NCI-H524 treated with DMSO at 0.1 percent for 48 hours (cell line): ENCODE results near the gene APH1B.

Source experiments
- DNase-seq: peaks from one replicate; lab custom pipeline; 2025; lab: John Stamatoyannopoulos, UW

The APH1B gene

DNA sequence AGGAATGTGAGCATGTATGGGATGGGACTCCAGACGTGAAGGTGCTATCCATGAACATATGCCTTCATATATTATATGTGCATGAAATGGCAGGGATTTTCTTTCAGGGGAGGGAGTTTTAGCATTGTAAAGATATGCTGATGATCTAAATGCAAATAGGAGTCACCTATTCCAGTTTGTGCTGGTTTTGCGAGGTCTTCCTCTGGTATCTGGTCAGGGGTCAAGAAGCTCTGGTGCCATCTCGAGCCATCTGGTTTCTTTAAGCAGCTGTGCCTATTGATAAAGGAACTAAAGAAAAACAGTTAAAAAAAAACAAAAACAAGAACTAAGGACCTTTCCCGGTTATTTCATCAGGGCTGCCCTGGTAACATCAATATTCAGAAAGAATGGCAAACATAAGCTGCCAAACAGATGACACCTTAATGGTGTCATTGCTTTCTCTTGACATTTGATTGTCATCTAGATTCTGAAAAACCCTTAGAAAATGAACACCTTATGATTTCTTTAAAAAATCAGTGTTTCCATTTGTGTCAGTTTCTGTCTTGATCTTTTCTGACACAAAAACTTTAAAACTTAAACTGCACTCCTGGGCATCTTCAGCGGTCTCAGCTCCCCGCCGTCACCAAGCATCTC lies 22.7 kb downstream of the APH1B start:
- DNase-seq = no peak

DNA sequence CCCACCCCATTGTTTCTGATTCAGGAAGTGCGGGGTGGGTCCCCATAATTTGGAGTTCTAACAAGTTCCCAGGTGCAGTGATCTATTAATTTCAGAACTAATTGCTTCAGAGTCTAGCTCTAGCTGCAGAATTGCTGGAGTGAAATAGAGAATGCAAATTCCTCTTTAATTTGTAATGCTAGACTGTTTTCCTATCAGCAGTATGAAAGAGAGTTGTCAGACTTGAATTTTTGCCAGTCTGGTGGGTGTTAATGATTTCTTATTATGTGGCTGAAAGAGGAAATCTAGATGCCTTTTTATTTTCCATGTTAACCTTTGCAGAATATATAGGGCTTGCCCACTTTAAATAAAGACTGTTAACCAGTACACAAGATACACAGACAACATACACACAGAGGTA lies 23.7 kb downstream of the APH1B start:
- DNase-seq = no peak

DNA sequence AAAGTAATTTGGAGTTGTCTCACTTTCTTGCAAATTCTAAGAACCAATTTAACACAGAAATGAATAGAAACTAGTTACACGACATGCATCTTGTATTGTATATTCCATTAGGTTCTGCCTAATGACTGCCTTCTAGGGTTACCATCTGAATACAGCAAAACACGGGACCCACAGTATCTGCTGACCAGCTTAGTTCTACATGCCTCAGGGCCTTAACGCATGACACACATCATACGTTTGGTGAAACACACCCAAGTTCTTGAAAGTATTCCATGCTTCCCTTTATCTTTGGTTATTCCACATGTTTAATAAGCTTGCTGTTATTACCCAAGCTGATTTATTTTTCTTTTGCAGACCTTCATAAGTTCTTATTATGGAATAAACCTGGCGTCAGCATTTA lies 27.9 kb downstream of the APH1B start:
- DNase-seq = no peak

DNA sequence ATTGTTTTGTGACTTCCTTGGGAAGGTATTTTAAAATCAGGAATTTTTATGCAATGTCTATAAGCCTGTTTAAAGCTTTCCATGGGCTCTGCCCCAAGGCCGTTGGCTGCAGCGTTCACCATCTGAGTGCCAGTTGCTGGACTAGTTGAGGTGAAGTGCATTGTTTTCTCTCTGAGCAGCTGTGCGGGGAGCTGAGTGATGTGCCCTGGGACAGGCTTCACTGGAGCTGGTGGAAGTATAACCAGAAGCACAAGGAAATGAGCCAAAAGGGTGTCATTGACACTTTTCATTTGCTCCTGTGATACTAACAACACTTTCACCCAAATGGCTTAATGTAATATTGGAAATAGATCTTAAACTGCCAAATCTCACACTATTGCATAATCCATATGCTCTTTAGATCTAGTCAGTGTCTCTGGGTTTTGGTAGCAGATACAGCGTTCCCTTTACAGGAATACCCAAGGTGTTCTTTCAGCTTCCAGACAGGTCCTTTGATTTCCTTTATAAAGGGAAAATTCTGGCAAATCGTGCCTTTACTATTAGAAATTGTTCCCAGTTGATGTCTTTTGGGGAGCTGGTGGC lies 29.2 kb downstream of the APH1B start:
- no peak for DNase-seq

DNA sequence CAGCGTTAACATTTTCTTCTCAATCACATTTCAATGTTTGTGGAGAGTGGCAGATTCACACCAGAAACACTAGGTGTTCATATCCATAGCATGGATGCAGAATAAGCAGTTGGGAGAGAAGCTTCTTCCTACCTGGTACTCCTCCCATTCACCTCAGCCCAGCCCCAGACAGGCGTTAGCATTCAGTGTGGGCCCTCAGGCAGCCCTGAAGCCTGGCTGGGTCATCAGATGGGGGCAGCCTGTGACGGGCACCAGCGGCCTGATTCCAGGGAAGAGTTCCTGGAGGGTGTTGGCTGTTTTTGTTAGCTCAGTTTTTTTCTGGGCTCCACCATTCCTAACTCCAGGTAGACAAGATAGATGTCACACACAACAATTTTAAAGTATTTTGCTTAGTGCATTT lies 31.1 kb downstream of the APH1B start:
- no peak for DNase-seq

DNA sequence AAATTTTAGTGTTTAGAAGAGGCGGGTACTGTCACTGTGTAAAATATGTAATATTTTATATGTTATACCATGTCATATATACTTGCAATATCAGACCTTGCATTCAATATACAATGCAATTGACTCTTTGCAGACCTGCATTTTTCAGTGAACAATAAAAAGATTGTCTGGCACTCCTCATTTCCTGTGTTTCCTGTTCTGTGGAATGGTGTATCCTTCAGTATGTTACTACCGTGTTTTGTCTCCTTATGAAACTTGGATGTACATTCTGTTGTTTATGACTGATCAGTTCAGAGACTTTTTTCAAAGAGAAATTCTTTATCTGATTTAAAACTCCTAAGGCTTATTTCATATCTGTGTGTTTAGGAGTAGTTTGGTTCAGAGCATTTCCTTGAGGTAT lies 31.5 kb downstream of the APH1B start:
- DNase-seq = no peak

DNA sequence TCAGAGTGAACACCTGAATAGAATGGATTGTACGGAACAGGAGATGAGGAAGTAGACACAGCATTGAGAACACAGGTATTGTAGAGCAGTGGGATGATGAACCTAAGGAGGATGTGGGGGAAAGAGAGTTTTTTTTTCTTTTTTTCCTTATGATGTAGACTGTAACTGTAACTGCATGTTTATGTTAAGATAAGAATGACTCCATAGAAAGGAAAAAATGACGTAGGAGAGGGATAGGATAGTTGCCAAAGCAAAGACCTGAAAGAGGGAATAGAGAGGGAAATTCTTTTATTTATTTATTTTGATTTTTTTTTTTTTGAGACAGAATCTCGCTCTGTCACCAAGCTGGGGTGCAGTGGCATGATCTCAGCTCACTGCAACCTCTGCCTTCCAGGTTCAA lies 33.2 kb downstream of the APH1B start:
- no peak for DNase-seq

DNA sequence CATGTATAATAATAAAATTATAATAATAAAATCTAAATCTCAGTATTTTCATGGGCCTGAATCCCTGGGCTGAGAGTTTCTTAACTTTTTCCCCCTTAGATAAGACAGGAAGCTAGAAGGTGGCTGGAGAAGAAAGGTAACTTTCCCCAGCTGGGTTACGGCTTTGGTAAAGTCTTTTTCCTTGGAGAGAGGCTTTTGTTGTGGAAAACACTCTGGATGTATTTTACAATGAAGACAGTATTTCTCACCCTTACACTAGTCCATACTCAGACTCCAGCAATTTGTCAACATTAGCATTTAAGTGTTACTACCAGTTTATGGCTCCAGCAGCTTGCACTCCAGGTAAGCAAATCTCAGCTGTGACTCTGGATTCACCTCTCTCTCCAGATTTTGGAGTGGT lies 34.9 kb downstream of the APH1B start:
- no peak for DNase-seq

DNA sequence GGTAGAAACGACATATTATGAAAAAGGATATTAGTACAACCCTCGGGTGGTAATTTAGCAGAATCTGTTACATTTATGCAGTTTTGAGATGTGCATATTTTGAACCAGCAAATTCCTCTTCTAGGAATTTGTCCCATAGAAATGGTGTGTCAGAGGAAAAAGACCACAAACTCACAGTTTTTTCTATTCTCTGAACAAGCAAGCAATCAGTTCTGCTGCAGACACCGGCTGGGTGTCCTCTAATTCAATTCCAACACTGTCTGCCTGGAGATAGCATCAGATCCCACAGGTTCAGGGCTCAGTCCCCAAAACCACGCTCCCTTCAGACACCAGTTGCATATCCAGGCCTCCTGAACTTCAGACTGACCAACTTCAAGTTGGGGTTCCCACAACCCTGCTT lies 36.4 kb downstream of the APH1B start:
- DNase-seq = no peak

DNA sequence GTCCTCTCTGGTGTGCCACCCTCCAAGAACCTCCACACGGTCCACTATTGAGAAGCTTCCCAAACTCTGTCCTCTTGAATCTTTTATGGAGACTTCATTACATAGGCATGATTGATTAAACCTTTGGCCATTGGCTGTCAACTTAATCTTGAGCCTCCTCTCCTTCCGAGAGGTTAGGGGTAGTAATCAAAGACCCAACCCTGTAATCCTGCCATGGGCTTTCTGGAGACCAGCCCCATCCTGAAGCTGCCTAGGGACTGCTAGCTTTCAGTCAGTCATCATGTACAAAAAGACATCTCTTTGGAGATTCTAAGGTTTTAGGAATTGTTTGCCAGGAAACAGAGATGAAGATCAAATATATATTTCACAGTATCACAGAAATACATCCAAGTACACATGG lies 37.0 kb downstream of the APH1B start:
- DNase-seq = no peak

DNA sequence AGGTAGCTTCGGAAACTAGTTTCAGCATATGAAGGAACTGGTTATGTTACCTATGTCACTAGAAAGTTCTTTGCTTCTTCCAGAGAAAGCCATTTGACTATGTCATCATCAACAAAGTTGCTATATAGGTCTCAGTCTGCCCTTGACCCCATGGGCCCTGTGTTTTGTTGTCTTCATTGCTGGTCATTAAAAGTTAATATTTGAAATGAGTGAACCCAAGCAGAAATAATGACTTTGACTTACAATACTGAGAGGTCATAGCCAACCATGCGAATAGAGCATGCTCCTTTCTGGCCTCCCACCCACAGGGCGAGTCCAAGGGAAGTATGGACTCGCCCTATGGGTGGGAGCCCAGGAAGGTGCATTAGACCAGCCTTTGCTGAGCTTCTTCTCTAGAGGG lies 40.9 kb downstream of the APH1B start:
- DNase-seq = no peak

DNA sequence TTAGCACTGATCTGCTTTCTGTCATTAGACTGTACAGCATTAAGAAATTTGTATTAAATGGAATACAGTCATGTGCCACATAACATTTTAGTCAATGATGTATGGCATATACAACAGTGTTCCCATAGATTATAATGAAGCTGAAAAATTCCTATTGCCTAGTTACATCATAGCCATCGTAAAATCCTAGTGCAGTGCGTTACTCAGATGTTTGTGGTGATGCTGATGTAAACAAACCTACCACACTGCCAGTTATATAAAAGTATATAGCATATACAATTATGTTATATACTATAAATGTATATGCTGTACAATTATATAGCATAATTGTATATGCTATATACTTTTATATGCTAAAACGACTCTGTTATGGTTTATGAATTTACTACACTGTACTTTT lies 41.7 kb downstream of the APH1B start:
- DNase-seq = no peak

DNA sequence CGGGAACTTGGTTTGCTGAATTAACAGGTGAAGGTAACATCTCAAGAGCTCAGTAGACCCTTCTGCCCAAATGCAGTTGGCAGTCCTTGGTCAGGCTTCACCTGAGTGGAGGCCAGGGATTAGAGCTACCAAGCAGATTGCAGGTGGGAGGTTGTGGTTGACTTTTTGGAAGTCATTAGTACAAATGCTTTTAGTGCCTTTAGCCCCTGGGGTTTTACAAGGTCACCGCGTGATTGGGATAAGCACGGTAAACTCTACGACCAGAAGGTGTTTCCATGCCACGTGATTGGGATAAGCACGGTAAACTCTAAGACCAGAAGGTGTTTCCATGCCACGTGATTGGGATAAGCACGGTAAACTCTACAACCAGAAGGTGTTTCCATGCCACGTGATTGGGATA lies 43.0 kb downstream of the APH1B start:
- DNase-seq = peak; percentile 27

DNA sequence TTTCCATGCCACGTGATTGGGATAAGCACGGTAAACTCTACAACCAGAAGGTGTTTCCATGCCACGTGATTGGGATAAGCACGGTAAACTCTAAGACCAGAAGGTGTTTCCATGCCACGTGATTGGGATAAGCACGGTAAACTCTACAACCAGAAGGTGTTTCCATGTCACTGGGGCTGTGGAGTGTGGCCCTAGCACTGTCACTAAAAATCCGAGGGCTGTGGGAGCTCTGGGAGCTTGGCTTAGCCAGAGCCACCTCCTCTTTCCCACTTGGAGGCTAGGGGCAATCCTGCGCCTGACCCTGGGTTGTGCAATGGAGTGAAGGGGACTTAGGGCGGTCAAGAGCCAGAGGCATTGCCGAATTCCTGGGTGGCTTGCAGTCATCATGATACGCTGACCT lies 43.6 kb downstream of the APH1B start:
- DNase-seq = peak; percentile 40

DNA sequence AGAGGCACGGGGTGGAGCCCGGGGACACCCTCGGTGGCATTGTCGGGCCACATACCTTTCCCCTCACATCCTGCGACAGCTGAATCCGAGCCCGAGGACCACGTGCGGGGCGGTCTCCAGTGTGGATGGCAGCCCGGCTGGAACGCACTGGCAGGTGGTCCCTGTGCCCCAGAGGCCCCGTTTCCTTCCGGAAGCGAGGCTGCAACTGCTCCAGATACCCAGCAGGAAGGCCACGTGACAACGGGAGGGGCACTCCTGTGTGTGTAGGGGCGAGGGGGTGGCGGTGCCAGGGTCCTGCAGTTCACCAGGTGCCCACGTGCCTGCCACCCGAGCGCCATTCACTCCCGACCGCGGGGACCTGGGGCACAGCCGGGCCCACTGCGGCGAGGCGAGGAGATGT lies 44.1 kb downstream of the APH1B start:
- no peak for DNase-seq

DNA sequence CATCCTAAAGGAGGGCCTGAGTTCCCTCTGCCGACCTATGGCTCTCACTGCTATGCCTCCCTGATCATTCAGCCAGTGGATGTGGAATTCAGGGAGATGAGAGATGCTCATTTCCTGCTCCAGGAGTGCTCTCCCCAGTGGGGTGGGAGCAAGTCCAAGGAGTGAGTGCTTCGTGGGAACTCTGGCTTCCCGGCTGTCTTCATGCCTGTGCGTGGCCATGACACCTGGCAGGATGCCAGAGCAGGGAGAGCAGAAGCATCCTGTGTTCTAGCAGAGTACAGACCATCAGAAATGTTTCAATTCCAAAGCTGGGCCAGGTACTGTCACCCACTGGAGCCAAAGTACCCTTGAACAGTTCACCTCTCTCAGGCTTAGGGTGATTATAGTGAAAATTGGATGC lies 45.1 kb downstream of the APH1B start:
- no peak for DNase-seq

DNA sequence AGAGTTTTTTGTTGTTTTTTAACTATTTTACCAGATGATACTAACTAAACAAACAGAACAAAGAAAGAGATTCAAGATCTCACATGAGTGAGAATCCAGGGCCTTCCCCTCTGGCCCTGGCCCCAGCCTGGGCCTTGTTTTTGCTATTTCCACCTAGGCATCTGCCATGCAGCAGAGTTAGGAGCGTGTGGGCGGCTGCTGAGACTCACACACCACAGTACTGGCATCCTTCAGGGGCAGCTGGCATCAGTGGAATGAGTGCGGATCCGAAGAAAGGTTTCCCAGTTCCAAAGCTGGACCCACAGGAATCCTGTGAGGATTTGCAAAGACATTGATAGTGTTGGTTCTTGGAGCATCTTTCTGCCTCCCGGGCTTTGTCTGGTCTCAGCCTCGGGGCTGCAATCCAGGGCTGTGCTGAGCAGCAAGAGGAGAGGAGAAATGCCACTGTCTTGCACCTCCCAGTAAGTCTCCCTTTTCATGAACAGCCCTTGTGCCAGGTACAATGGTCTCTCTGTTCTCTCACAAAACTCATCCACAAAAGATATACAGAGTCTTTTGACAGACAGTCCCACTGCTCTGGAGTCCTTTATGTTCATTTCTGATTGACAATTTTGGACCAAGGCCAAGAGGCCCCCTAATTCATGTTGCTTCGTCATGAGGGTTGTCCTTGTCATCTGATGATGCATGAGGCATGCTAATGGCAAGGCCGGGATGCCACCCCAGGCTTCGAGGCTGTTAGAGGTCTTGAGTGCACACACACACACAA lies 46.6 kb downstream of the APH1B start:
- DNase-seq = no peak

DNA sequence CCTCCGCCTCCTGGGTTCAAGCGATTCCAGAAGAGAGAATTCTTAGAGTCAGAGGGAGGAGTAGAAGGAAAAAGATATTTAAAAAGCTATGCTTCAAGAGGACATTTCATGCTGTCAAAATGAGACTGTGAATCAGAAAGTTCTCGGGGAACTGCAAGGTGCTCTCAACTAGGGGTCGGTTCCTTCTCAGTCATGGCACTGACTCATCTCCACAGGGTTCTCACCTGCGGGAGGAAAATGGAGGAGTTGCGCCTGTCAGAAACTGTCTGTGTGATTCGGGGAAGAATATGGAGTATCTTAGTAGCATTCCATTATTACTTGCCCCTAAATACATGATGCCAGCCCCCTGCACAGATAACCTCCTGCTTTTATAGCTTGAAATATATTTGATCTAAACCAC lies 47.4 kb downstream of the APH1B start:
- no peak for DNase-seq

DNA sequence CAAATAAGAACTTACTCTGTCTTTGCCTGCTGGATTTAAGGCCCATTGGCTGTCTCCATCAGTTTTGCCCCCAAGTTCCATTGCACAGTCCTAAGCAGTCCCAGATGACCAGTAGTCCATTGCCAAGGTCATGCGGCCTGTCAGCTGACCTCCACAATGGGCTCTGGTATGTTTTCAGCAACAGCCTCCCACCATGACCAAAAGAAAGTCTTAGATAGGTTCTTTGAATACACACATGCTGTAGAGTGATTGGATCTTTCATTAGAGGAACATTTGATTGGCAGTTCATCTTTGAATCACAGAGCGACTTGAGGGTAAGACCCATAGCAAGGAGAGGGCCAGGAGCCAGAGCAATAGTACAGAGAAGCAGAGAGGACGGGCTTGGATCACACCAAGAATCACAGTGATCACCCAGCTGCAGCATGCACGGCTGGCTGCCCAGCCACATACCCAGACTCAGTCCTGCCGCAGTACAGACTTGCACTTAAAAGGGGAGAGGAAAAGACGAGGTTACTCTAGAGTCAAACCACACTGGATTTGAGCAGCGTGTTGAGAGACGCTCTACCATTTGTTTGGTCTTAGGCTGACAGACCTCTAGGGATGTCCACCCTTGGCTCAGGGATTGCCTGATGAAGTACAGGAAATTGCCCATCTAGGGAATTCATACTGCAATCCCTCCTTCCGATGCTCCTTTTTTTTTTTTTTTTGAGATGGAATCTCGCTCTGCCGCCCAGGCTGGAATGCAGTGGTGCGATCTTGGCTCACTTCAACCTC lies 50.4 kb downstream of the APH1B start:
- no peak for DNase-seq

DNA sequence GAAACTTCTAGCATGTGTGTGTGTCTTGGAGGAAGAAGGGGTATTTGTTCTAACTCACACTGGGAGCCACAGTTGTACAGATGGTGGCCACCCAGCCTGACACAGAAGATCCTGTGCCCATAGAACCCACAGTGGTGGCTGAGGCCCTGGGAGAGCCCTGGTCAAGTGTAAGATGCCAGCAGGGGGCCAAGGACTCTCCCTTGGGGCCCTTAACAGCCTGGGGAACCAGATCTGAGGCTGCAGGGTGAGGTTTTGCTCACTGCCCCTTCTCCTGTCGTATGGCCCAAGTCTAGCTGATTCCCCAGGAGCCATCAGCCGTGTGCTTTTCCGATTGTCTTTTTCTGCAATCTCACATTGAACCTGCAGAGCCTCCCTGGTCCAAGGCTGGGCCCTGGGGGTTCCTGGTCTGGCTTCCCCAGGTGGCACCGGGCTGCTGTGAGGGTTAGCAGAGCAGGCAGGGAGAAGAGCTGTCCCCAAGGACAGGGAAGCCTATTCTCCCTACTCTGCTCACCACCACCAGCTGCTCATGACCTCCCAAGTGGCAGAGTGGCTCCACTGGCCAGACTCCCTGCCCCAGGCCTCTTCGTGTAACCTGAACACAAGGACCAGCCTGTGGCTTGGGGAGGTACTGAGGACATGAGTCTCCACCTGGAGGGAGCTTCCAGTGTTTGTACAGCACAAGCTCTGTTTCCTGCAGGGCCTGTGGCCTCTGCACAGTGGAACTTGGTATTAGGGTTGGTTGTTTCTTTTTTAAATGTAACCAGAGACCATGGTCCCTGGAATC lies 52.4 kb downstream of the APH1B start:
- DNase-seq = no peak

DNA sequence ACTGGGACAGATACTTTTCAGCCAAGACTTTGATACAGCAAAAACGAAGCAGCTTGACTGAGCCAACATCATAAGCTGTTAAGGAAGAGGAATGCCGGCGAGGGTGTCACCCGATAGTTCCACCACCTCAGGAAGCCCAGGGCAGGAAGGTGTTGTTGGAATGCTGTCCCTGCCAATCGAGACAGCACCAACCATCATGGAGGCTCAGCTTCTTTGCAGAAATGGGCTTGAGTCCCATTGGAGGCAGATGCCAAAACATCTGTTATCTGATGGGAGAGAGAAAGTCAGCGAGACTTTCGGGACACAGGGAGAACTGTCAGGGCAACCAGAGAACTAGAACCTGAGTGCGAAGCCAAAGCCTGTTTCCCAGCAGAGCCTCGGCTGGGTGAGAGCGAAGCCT lies 53.5 kb downstream of the APH1B start:
- no peak for DNase-seq

DNA sequence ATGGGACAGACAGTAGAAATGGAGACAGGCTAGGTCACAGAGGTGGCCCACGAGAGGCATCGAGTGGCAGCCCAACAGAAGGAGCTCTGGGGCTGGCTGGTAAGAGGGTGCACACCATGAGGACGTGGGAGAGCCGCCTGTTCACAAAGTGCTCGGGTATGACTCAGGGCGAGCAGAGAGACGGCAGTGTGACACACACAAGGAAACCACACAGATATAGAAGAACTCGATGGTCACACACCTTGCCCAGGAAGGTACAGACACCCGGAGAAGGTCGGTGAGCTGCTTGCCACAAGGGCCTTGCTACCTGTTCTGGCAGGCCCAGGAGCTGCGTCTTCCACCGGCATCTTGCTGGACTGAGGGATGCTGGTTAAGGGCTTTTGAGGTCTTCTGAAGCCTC lies 54.1 kb downstream of the APH1B start:
- DNase-seq = no peak
